ENCODE measurements around the gene INPP5K.
"Not testable (repeated sequence)": the region's sequence is repeated elsewhere in the genome, so short reads cannot be mapped to it uniquely, and the experiment has no call there.

The INPP5K gene

GRCh38 chr17:1449412-1449967, 66.9 kb downstream of the INPP5K start:
- DNase-seq, result no peak
- Histone ChIP-seq H3K4me1 (ENCODE audit: low read length) (peaks cover 2% of the 10 kb centered on the region; the same call in 1 of the 2 replicates), H4K20me1 (ENCODE audit: insufficient read depth, low read length) (peaks cover 14% of the 10 kb centered on the region), H3K9me2 (replicated peaks; ENCODE audit: insufficient read depth, low read length) (no peaks in the 10 kb centered on the region), H3K4me3 (ENCODE audit: low read length) (no peak overlapping the region), H3K27me3 (replicated peaks; ENCODE audit: insufficient read depth, low read length) (no peaks in the 10 kb centered on the region), H3K9me3 (replicated peaks; ENCODE audit: insufficient read depth, low read length) (no peaks in the 10 kb centered on the region), H2AFZ (ENCODE audit: low read length) (no peak overlapping the region), H3K27ac (ENCODE audit: low read length) (no peak overlapping the region), H3F3A (ENCODE audit: insufficient read depth, low read length) (no peaks in the 10 kb centered on the region), H3K36me3 (replicated peaks; ENCODE audit: insufficient read depth, low read length) (no peaks in the 10 kb centered on the region), H3K9ac (ENCODE audit: low read length) (no peak overlapping the region), H3K79me2 (ENCODE audit: low read length) (peaks cover 98% of the 10 kb centered on the region), H3K4me2 (ENCODE audit: low read depth, low read length) (no peak overlapping the region)
- TF ChIP-seq EZH2 (optimal IDR thresholded peaks at IDR 0.05; ENCODE audit: low read depth, low read length) (no peak), CTCF (IDR thresholded peaks at IDR 0.05; ENCODE audit: low read length) (no peak), EZH2phosphoT487 (IDR thresholded peaks at IDR 0.05; ENCODE audit: low read length) (no peak)

GRCh38 chr17:1447052-1447451, 69.4 kb downstream of the INPP5K start:
- H3K4me2 ChIP-seq (ENCODE audit: low read depth, low read length), result no peak overlapping the region
- no peaks in the 10 kb centered on the region for H3K27me3 ChIP-seq (replicated peaks; ENCODE audit: insufficient read depth, low read length)
- no peak overlapping the region for H3K9ac ChIP-seq (ENCODE audit: low read length)
- peaks cover 14% of the 10 kb centered on the region for H4K20me1 ChIP-seq (ENCODE audit: insufficient read depth, low read length)
- H3K4me3 ChIP-seq (ENCODE audit: low read length), result no peak overlapping the region
- H3K9me3 ChIP-seq (replicated peaks; ENCODE audit: insufficient read depth, low read length), result no peaks in the 10 kb centered on the region
- DNase-seq, result no peak
- no peaks in the 10 kb centered on the region for H3K4me1 ChIP-seq (ENCODE audit: low read length)
- peaks cover 94% of the 10 kb centered on the region for H3K79me2 ChIP-seq (ENCODE audit: low read length)
- no peaks in the 10 kb centered on the region for H3F3A ChIP-seq (ENCODE audit: insufficient read depth, low read length)
- H3K9me2 ChIP-seq (replicated peaks; ENCODE audit: insufficient read depth, low read length), result no peaks in the 10 kb centered on the region
- TF ChIP-seq CTCF (IDR thresholded peaks at IDR 0.05; ENCODE audit: low read length) (no peak), EZH2 (optimal IDR thresholded peaks at IDR 0.05; ENCODE audit: low read depth, low read length) (no peak), EZH2phosphoT487 (IDR thresholded peaks at IDR 0.05; ENCODE audit: low read length) (no peak)
- no peaks in the 10 kb centered on the region for H3K36me3 ChIP-seq (replicated peaks; ENCODE audit: insufficient read depth, low read length)
- no peak overlapping the region for H3K27ac ChIP-seq (ENCODE audit: low read length)
- H2AFZ ChIP-seq (ENCODE audit: low read length), result no peak overlapping the region

GRCh38 chr17:1446201-1446600, 70.2 kb downstream of the INPP5K start:
- Histone ChIP-seq H3K9ac (ENCODE audit: low read length) (no peak overlapping the region), H2AFZ (ENCODE audit: low read length) (no peak overlapping the region), H3K4me3 (ENCODE audit: low read length) (no peak overlapping the region), H3K27me3 (replicated peaks; ENCODE audit: insufficient read depth, low read length) (no peaks in the 10 kb centered on the region), H3K4me2 (ENCODE audit: low read depth, low read length) (no peak overlapping the region), H4K20me1 (ENCODE audit: insufficient read depth, low read length) (peaks cover 14% of the 10 kb centered on the region), H3K36me3 (replicated peaks; ENCODE audit: insufficient read depth, low read length) (no peaks in the 10 kb centered on the region), H3K79me2 (ENCODE audit: low read length) (peaks cover 89% of the 10 kb centered on the region), H3F3A (ENCODE audit: insufficient read depth, low read length) (no peaks in the 10 kb centered on the region), H3K9me2 (replicated peaks; ENCODE audit: insufficient read depth, low read length) (no peaks in the 10 kb centered on the region), H3K9me3 (replicated peaks; ENCODE audit: insufficient read depth, low read length) (no peaks in the 10 kb centered on the region), H3K27ac (ENCODE audit: low read length) (no peak overlapping the region), H3K4me1 (ENCODE audit: low read length) (no peaks in the 10 kb centered on the region)
- TF ChIP-seq CTCF (IDR thresholded peaks at IDR 0.05; ENCODE audit: low read length), result no peak
- TF ChIP-seq EZH2 (optimal IDR thresholded peaks at IDR 0.05; ENCODE audit: low read depth, low read length), result no peak
- TF ChIP-seq EZH2phosphoT487 (IDR thresholded peaks at IDR 0.05; ENCODE audit: low read length), result no peak
- no peak for DNase-seq

GRCh38 chr17:1445695-1446094, 70.7 kb downstream of the INPP5K start:
- H3K4me2 ChIP-seq (ENCODE audit: low read depth, low read length); H3K9me3 ChIP-seq (replicated peaks; ENCODE audit: insufficient read depth, low read length); H3K27me3 ChIP-seq (replicated peaks; ENCODE audit: insufficient read depth, low read length); H3F3A ChIP-seq (ENCODE audit: insufficient read depth, low read length); H3K4me1 ChIP-seq (ENCODE audit: low read length); H3K36me3 ChIP-seq (replicated peaks; ENCODE audit: insufficient read depth, low read length); H3K4me3 ChIP-seq (ENCODE audit: low read length); DNase-seq; H3K9ac ChIP-seq (ENCODE audit: low read length); H3K9me2 ChIP-seq (replicated peaks; ENCODE audit: insufficient read depth, low read length); H3K27ac ChIP-seq (ENCODE audit: low read length); H2AFZ ChIP-seq (ENCODE audit: low read length): not testable (repeated sequence)
- Histone ChIP-seq H4K20me1 (ENCODE audit: insufficient read depth, low read length) (peaks cover 14% of the 10 kb centered on the region), H3K79me2 (ENCODE audit: low read length) (peaks cover 89% of the 10 kb centered on the region)

All from MM.1S (cell line).